Prostate gland (tissue), 2 donors: ENCODE results near the gene GLS. TPM values are rescaled to one million over a fixed set of nuclear protein-coding genes. Genes with fewer than 3 reads are reported as not detected.

ENCODE experiments used
- DNase-seq: peaks from one replicate; pipeline ENCODE4 v3.0.0-alpha.2; 2019; ENCODE audit warnings: low spot score
- H3K27ac ChIP-seq, 2 donors: fragments of 200-600 bp; sonication (generic); 2 replicates each; pipeline ENCODE4 v1.5.1; 2017 to 2019
- H3K27me3 ChIP-seq: fragments of 200-600 bp; sonication (generic); replicated peaks from 2 replicates; pipeline ENCODE4 v1.5.1; 2019; ENCODE audit not compliant: insufficient read depth
- H3K36me3 ChIP-seq, 2 donors: fragments of 200-600 bp; sonication (generic); 1 replicate in 1 of 2; 2 replicates in 1 of 2; pipeline versions ENCODE4 v1.5.1 to v1.8.1; 2017 to 2019
- H3K4me1 ChIP-seq: fragments of 200-600 bp; sonication (generic); replicated peaks from 2 replicates; pipeline ENCODE4 v1.5.1; 2019
- H3K4me3 ChIP-seq, 2 donors: fragments of 200-600 bp; sonication (generic); 2 replicates each; pipeline ENCODE4 v1.5.1; 2017 to 2019
- H3K9me3 ChIP-seq: fragments of 200-600 bp; sonication (generic); 2 replicates; pipeline ENCODE4 v1.5.1; 2017
- CTCF ChIP-seq, 4 experiments: fragments of 200-600 bp in 2 of 4; fragments of 450-650 bp in 2 of 4; sonication (generic) in 2 of 4; IDR thresholded peaks; 1 replicate in 3 of 4; 2 replicates in 1 of 4; pipeline ENCODE4 v1.5.1; 2016 to 2019; ENCODE audit warnings: antibody characterized with exemption in 4 of 4, mild to moderate bottlenecking in 2 of 4, moderate library complexity in 2 of 4
- POLR2A ChIP-seq: fragments of 450-650 bp; IDR thresholded peaks from one replicate; pipeline ENCODE4 v1.6.1; 2016; ENCODE audit warnings: antibody characterized with exemption, mild to moderate bottlenecking
- POLR2AphosphoS5 ChIP-seq: sonication (generic); formaldehyde crosslinking; IDR thresholded peaks from one replicate; pipeline ENCODE4 v1.6.1; 2017; ENCODE audit warnings: antibody characterized with exemption
- WGBS: methylation state at CpG from one replicate; pipeline ENCODE4 v1.1.5; 2018; 5-methylcytosine and 5-hydroxymethylcytosine counted together
- intact Hi-C: fragments of 100-400 bp; cut with DNase I; formaldehyde crosslinking; loops from one replicate; pipeline ENCODE4 v1.14.2; 2022
- total RNA-seq, 2 donors: library from RNA; depleted of rRNA; stranded (reverse); fragments of >200 nt; gene quantifications; one replicate each; pipeline ENCODE4 v1.1.0, GENCODE V29; 2016

Gene GLS
- total RNA-seq, 2 donors from 2014 or later = 30.6 to 74.9 TPM

DNA sequence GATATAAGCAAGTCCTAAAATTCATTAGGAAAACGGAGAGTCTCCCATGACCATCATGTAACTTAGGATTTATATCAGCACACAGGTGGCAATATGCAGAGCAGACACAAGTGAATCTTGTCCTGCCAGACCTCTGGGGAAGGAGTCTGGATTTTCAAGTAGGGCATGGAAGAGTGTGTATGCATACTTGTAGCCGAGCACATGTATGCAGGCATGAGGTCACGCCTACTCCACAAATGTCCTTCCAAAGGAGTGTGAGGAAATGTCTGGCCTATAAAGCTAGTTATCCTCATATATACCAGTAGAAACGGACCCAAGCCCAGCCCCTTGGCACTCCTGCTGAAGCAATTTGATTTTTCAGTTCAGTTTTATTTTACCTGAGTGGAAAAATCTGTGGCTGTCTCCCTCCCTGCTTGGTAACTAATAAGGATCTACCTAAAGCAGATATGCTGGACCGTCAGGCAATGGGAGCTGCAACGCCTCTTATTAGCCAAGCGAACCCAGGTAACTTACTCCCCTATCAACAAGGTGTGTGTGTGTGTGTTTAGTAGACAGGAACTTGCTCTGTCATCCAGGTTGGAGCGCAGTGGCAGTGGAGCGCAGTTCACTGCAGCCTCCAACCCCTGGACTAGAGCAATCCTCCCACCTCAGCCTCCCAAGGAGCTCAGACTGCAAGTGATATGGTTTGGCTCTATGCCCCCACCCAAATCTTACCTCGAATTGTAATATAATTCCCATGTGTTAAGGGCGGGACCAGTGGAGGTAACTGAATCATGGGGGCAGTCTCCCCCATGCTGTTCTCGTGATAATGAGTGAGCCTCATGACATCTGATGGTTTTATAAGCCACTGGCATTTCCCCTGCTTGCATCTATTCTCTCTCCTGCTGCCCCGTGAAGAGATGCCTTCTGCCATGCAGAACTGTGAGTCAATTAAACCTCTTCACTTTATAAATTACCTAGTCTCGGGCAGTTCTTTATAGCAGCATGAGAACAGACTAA lies 130.6 kb downstream of the GLS start:
- intact Hi-C loops = loop anchor here (5.0 kb wide), 1 partner anchor 129 kb away; the partner anchor contains the start of gene GLS
- Histone ChIP-seq H3K9me3 (no peaks in the 10 kb centered on the region), H3K4me3 (no peak overlapping the region), H3K27me3 (no peaks in the 10 kb centered on the region), H3K27ac (no peak overlapping the region), H3K36me3 (no peaks in the 10 kb centered on the region), H3K4me1 (peaks cover 2% of the 10 kb centered on the region)
- 79% methylated on average over 14 of the region's 14 CpGs for WGBS
- no peak for TF ChIP-seq POLR2AphosphoS5
- no peak for DNase-seq

DNA sequence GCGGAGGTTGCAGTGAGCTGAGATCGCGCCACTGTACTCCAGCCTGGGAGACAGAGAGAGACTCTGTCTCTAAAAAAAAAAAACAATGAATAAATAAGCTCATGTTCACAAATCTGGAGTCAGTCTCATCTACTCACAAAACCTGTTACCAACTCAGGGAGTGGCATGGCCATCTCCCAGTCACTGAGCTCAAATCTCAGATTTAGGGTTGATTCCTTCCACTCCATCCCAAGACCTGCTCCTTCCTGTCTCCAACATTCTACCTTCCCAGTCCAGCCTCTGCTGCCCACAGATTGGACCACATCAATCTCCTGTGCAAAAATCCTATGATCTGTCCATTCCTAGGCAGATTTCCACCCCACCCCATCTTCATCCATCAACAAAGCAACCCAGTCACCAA lies 131.7 kb downstream of the GLS start:
- no peak overlapping the region for H3K4me3 ChIP-seq
- no peak overlapping the region for H3K27ac ChIP-seq
- peaks cover 2% of the 10 kb centered on the region for H3K4me1 ChIP-seq
- WGBS = 95% methylated on average over 3 of the region's 3 CpGs
- H3K9me3 ChIP-seq = no peaks in the 10 kb centered on the region
- no peak for DNase-seq
- TF ChIP-seq POLR2AphosphoS5 (no peak), POLR2A (no peak), CTCF (IDR thresholded peaks at IDR 0.05) (no peak)
- no peaks in the 10 kb centered on the region for H3K27me3 ChIP-seq
- intact Hi-C loops = loop anchor here (5.0 kb wide), 1 partner anchor 130 kb away; the partner anchor contains the start of gene GLS
- no peaks in the 10 kb centered on the region for H3K36me3 ChIP-seq

DNA sequence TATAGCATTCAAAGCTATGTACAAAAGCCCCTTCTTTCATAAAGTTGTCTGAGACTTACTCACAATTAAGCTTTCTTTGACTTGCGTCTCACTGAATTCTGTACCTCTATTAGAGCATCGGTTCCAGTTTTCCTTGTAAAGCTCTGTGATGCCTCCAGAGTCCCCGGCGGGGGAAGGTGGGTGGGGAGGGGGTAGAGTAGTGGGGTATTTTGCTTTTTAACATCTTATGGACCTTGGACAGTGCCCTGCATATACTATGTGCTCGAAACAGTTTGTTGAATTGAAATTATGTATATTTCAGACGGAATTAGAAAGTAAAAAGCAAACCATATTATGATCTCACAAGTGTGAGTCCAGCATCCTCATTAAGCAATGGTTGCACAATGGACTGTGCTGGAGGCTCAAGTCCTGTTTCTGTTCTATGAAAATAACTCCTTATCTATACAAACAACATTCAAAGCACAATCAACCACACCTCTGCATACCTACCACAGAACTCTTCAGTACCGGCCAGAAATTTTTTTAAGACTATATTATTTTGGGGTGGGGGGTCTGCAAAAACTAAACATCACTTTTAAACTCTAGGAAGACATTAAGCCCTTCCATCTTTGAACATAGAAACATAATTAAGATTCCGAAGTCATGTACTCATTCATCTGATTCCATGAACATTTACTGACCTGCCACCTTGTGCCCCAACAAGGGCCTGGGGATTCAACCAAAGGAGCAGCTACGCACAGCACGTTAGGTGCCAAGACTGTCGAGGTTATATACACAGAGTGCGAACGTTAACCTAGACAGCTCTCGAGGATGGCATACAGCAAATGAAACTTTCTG lies 132.4 kb downstream of the GLS start:
- Histone ChIP-seq H3K27ac (peak overlapping the region; percentile 92 to 94), H3K4me3 (peak overlapping the region; percentile 83 to 99), H3K36me3 (no peaks in the 10 kb centered on the region), H3K27me3 (no peaks in the 10 kb centered on the region), H3K4me1 (peaks cover 2% of the 10 kb centered on the region), H3K9me3 (no peaks in the 10 kb centered on the region)
- TF ChIP-seq POLR2AphosphoS5 (no peak), CTCF (IDR thresholded peaks at IDR 0.05) (no peak), POLR2A (no peak)
- DNase-seq = no peak
- intact Hi-C loops = loop anchor here (5.0 kb wide), 1 partner anchor 131 kb away; the partner anchor contains the start of gene GLS
- WGBS = 30% methylated on average over 14 of the region's 14 CpGs

- TF ChIP-seq POLR2AphosphoS5 = no peak
- TF ChIP-seq POLR2A = no peak
- no peak for TF ChIP-seq CTCF (IDR thresholded peaks at IDR 0.05)
- intact Hi-C loops = loop anchor here (5.0 kb wide), 1 partner anchor 131 kb away; the partner anchor contains the start of gene GLS
- under 1% methylated on average over 14 of the region's 14 CpGs for WGBS
Observed at GRCh38 chr2:191013682-191013931, 133.0 kb downstream of the GLS start.

More at GRCh38 chr2:191013682-191013931, 133.0 kb downstream of the GLS start:
- Histone ChIP-seq H3K9me3 (no peaks in the 10 kb centered on the region), H3K27ac (peak overlapping the region; percentile 92 to 94), H3K4me1 (peaks cover 2% of the 10 kb centered on the region), H3K27me3 (no peaks in the 10 kb centered on the region), H3K4me3 (peak overlapping the region; percentile 83 to 99), H3K36me3 (no peaks in the 10 kb centered on the region)
- no peak for DNase-seq
